PC-3 (cell line): Measurements from ENCODE around the gene SPINK6. TPM values are rescaled to one million over a fixed set of nuclear protein-coding genes. Genes with fewer than 3 reads are reported as not detected.

Experiments used
- ATAC-seq: fragments of 200-7000 bp; cut with Tn5 transposase; 2 replicates; pipeline ENCODE4 v1.9.1; 2020; ENCODE audit warnings: mild to moderate bottlenecking, moderate library complexity
- BruUV-seq: library from RNA; stranded (reverse); fragments of 400-500 nt; replicated peaks from 2 replicates; lab custom pipeline; 2021; lab: Mats Ljungman, UMichigan
- CTCF ChIA-PET: fragments of 300-600 bp; sonication (Branson Sonifier 250); formaldehyde crosslinking; loops from one replicate; lab custom pipeline; 2022; ENCODE audit warnings: antibody characterized with exemption; lab: Charles Lee
- POLR2A ChIA-PET: fragments of 300-600 bp; sonication (Branson Sonifier 250); formaldehyde crosslinking; loops from one replicate; lab custom pipeline; 2022; ENCODE audit warnings: antibody characterized with exemption; ENCODE audit not compliant: unreplicated experiment; lab: Charles Lee
- DNase-seq: peaks from one replicate; pipeline ENCODE4 v3.0.0-alpha.2; 2015
- H2AFZ ChIP-seq: fragments of 300-600 bp; sonication (generic); 2 replicates; pipeline ENCODE4 v1.6.0; 2016; ENCODE audit warnings: antibody characterized with exemption, low read length
- H3F3A ChIP-seq: fragments of 300-600 bp; sonication (generic); one replicate; pipeline ENCODE4 v1.6.0; 2017; ENCODE audit warnings: antibody characterized with exemption, low read length, control low read depth, mild to moderate bottlenecking; ENCODE audit not compliant: unreplicated experiment
- H3K27ac ChIP-seq: fragments of 300-600 bp; sonication (generic); 2 replicates; pipeline ENCODE4 v1.5.1; 2016; ENCODE audit warnings: mild to moderate bottlenecking, low read length
- H3K27me3 ChIP-seq: fragments of 300-600 bp; sonication (generic); 2 replicates; pipeline ENCODE4 v1.6.1; 2016; ENCODE audit warnings: low read length, mixed read lengths
- H3K36me3 ChIP-seq: fragments of 300-600 bp; sonication (generic); 2 replicates; pipeline ENCODE4 v1.6.1; 2016; ENCODE audit warnings: low read depth, mixed run types, low read length, mixed read lengths
- H3K4me1 ChIP-seq: fragments of 300-600 bp; sonication (generic); 2 replicates; pipeline ENCODE4 v1.5.1; 2016; ENCODE audit warnings: low read length; ENCODE audit not compliant: insufficient read depth
- H3K4me2 ChIP-seq: fragments of 300-600 bp; sonication (generic); 2 replicates; pipeline ENCODE4 v1.6.0; 2016; ENCODE audit warnings: low read length
- H3K4me3 ChIP-seq: fragments of 300-600 bp; sonication (generic); 2 replicates; pipeline ENCODE4 v1.5.1; 2016; ENCODE audit warnings: mild to moderate bottlenecking, low read length, mixed read lengths
- H3K79me2 ChIP-seq: fragments of 300-600 bp; sonication (generic); 2 replicates; pipeline ENCODE4 v1.6.1; 2017; ENCODE audit warnings: low read length, mixed read lengths
- H3K9ac ChIP-seq: fragments of 300-600 bp; sonication (generic); 2 replicates; pipeline ENCODE4 v1.6.0; 2016; ENCODE audit warnings: mild to moderate bottlenecking, low read length
- H3K9me2 ChIP-seq: fragments of 300-600 bp; sonication (generic); replicated peaks from 2 replicates; pipeline ENCODE4 v1.6.1; 2016; ENCODE audit warnings: mixed run types, low read length, mixed read lengths
- H3K9me3 ChIP-seq: fragments of 300-600 bp; sonication (generic); 2 replicates; pipeline ENCODE4 v1.6.1; 2016; ENCODE audit warnings: low read length, mixed read lengths
- H4K20me1 ChIP-seq: fragments of 300-600 bp; sonication (generic); 2 replicates; pipeline ENCODE4 v1.6.1; 2016; ENCODE audit warnings: low read length, mixed read lengths
- EZH2 ChIP-seq: fragments of 300-600 bp; sonication (generic); IDR thresholded peaks from one replicate; pipeline ENCODE4 v1.6.1; 2017; ENCODE audit warnings: antibody characterized with exemption, mild to moderate bottlenecking, low read length; ENCODE audit not compliant: unreplicated experiment
- EZH2phosphoT487 ChIP-seq: fragments of 300-600 bp; sonication (generic); IDR thresholded peaks from 2 replicates; pipeline ENCODE4 v1.6.1; 2018; ENCODE audit warnings: mild to moderate bottlenecking, antibody characterized with exemption, low read length, borderline replicate concordance
- intact Hi-C: fragments of 100-400 bp; cut with micrococcal nuclease; formaldehyde crosslinking; loops from 2 replicates; pipeline ENCODE4 v1.9.0; 2023
- total RNA-seq: library from RNA; depleted of rRNA; stranded (reverse); fragments of >200 nt; gene quantifications from 2 replicates; pipeline ENCODE4 v1.2.3, GENCODE V29; 2014
- TF ChIP-seq, protein P1 (sequence below): fragments of 300-600 bp; sonication (generic); conservative IDR thresholded peaks from 2 replicates; pipeline ENCODE4 v1.5.1; 2017; ENCODE audit warnings: antibody characterized with exemption, low read depth, mild to moderate bottlenecking, low read length

SPINK6 gene
- total RNA-seq, 1 experiment from 2014 or later, result not detected

- H3K27me3 ChIP-seq, result no peaks in the 10 kb centered on the region
- H3K27ac ChIP-seq, result no peak overlapping the region
- H2AFZ ChIP-seq, result no peak overlapping the region
- ATAC-seq (no peak), DNase-seq (no peak)
- H3K9me2 ChIP-seq, result no peaks in the 10 kb centered on the region
- no TSS peak for BruUV-seq
- no peak overlapping the region for H3K4me2 ChIP-seq
- H3K36me3 ChIP-seq, result no peaks in the 10 kb centered on the region
- H3K4me3 ChIP-seq, result no peak overlapping the region
- intact Hi-C loops, result no loop called here
- H3K9ac ChIP-seq, result no peak overlapping the region
- ChIA-PET POLR2A (no interaction called here), CTCF (no interaction called here)
- no peaks in the 10 kb centered on the region for H4K20me1 ChIP-seq
- H3K4me1 ChIP-seq, result peaks cover 8% of the 10 kb centered on the region; the same call in 1 of the 2 replicates
- TF ChIP-seq EZH2 (no peak), EZH2phosphoT487 (no peak)
- no peaks in the 10 kb centered on the region for H3K79me2 ChIP-seq
- no peaks in the 10 kb centered on the region for H3F3A ChIP-seq
- H3K9me3 ChIP-seq, result no peaks in the 10 kb centered on the region
Measured at GRCh38 chr5:148201151-148201550, 1.7 kb upstream of the SPINK6 start.

- Histone ChIP-seq H3K4me3 (no peak overlapping the region), H4K20me1 (no peaks in the 10 kb centered on the region), H3K27me3 (no peaks in the 10 kb centered on the region), H3K4me1 (peaks cover 8% of the 10 kb centered on the region; the same call in 1 of the 2 replicates), H3K36me3 (no peaks in the 10 kb centered on the region), H3K79me2 (no peaks in the 10 kb centered on the region), H2AFZ (no peak overlapping the region), H3K27ac (no peak overlapping the region), H3K9ac (no peak overlapping the region), H3F3A (no peaks in the 10 kb centered on the region), H3K9me2 (no peaks in the 10 kb centered on the region), H3K4me2 (no peak overlapping the region), H3K9me3 (no peaks in the 10 kb centered on the region)
- ChIA-PET POLR2A (interaction anchor here (0.6 kb wide), 1 partner anchor 132 kb away, joined by 3 read pairs; no protein-coding TSS in a partner anchor), CTCF (no interaction called here)
- TF ChIP-seq EZH2phosphoT487 (no peak), EZH2 (no peak)
- TF ChIP-seq, protein P1, sequence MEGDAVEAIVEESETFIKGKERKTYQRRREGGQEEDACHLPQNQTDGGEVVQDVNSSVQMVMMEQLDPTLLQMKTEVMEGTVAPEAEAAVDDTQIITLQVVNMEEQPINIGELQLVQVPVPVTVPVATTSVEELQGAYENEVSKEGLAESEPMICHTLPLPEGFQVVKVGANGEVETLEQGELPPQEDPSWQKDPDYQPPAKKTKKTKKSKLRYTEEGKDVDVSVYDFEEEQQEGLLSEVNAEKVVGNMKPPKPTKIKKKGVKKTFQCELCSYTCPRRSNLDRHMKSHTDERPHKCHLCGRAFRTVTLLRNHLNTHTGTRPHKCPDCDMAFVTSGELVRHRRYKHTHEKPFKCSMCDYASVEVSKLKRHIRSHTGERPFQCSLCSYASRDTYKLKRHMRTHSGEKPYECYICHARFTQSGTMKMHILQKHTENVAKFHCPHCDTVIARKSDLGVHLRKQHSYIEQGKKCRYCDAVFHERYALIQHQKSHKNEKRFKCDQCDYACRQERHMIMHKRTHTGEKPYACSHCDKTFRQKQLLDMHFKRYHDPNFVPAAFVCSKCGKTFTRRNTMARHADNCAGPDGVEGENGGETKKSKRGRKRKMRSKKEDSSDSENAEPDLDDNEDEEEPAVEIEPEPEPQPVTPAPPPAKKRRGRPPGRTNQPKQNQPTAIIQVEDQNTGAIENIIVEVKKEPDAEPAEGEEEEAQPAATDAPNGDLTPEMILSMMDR, result no peak
- no peak for ATAC-seq
- no peak for DNase-seq
- intact Hi-C loops, result no loop called here
- BruUV-seq, result no TSS peak
Measured at GRCh38 chr5:148205044-148205806, 2.4 kb downstream of the SPINK6 start.

DNA sequence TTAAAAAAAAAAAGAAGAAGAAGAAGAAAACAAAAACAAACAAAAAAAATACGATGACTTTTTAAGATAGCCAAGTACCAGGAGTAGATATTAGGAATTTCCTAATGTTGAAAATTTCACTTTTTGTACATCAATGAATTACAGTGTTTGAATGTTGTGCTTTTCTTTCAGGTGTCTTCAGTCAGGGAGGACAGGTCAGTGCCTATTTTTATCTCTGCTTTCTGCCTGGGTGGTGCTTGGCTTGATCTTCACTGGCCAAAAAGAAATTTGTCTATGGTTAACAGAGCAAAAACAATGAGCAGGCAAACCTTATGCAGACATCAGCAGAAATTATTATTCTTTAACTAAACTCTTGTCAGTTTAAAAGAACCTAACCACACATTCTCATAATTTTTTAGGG, 3.0 kb downstream of the SPINK6 start:
- Histone ChIP-seq H3K9ac (no peak overlapping the region), H3K9me2 (no peaks in the 10 kb centered on the region), H3K9me3 (no peaks in the 10 kb centered on the region), H3K27ac (no peak overlapping the region), H3K79me2 (no peaks in the 10 kb centered on the region), H4K20me1 (no peaks in the 10 kb centered on the region), H3F3A (no peaks in the 10 kb centered on the region), H3K4me1 (peaks cover 8% of the 10 kb centered on the region; the same call in 1 of the 2 replicates), H2AFZ (no peak overlapping the region), H3K27me3 (no peaks in the 10 kb centered on the region), H3K4me3 (no peak overlapping the region), H3K36me3 (no peaks in the 10 kb centered on the region), H3K4me2 (no peak overlapping the region)
- ChIA-PET POLR2A (no interaction called here), CTCF (no interaction called here)
- TF ChIP-seq, protein P1, result no peak
- TF ChIP-seq EZH2phosphoT487 (no peak), EZH2 (no peak)
- DNase-seq, result no peak
- intact Hi-C loops, result no loop called here
- ATAC-seq, result no peak
- BruUV-seq, result no TSS peak
